NCI-H1694 treated with DMSO at 0.1 percent for 48 hours (cell line): ENCODE results near the gene PCSK7.
"Not testable (repeated sequence)": the region's sequence is repeated elsewhere in the genome, so short reads cannot be mapped to it uniquely, and the experiment has no call there.

Experiments
- DNase-seq: peaks from one replicate; lab custom pipeline; 2025; lab: John Stamatoyannopoulos, UW

Gene PCSK7

GRCh38 chr11:117217141-117218084, 14.5 kb downstream of the PCSK7 start:
- no peak for DNase-seq

- no peak for DNase-seq
Observed at GRCh38 chr11:117214404-117215110, 17.3 kb downstream of the PCSK7 start.

- DNase-seq: no peak
Observed at GRCh38 chr11:117212697-117213355, 19.0 kb downstream of the PCSK7 start.

GRCh38 chr11:117210620-117211019, 21.3 kb downstream of the PCSK7 start:
- no peak for DNase-seq

GRCh38 chr11:117209351-117210125, 22.3 kb downstream of the PCSK7 start:
- DNase-seq: not testable (repeated sequence)

- DNase-seq: not testable (repeated sequence)
Observed at GRCh38 chr11:117208710-117209109, 23.2 kb downstream of the PCSK7 start.

GRCh38 chr11:117207481-117207880, 24.4 kb downstream of the PCSK7 start:
- not testable (repeated sequence) for DNase-seq

- DNase-seq: not testable (repeated sequence)
Observed at GRCh38 chr11:117206859-117207258, 25.0 kb downstream of the PCSK7 start.

GRCh38 chr11:117206111-117206510, 25.8 kb downstream of the PCSK7 start:
- DNase-seq: not testable (repeated sequence)

GRCh38 chr11:117205211-117205818, 26.6 kb downstream of the PCSK7 start:
- DNase-seq: no peak

- no peak for DNase-seq
Observed at GRCh38 chr11:117204283-117205080, 27.4 kb downstream of the PCSK7 start.

- no peak for DNase-seq
Observed at GRCh38 chr11:117203069-117203407, 28.8 kb downstream of the PCSK7 start.

GRCh38 chr11:117202386-117203068, 29.3 kb downstream of the PCSK7 start:
- DNase-seq: no peak

GRCh38 chr11:117201658-117202305, 30.1 kb downstream of the PCSK7 start:
- DNase-seq: no peak

GRCh38 chr11:117200813-117201657, 30.8 kb downstream of the PCSK7 start:
- DNase-seq: no peak

- DNase-seq: no peak
Observed at GRCh38 chr11:117199916-117200812, 31.7 kb downstream of the PCSK7 start.
